Transverse colon (tissue), 4 donors: ENCODE results near the gene DUSP15. TPM values are rescaled to one million over a fixed set of nuclear protein-coding genes. Genes with fewer than 3 reads are reported as not detected.

ENCODE experiments used
- DNase-seq: peaks from one replicate; pipeline ENCODE4 v3.0.0-alpha.2; 2019
- H3K27ac ChIP-seq, 4 donors: fragments of 200-600 bp; sonication (generic); 2 replicates each; pipeline ENCODE4 v1.5.1; 2016 to 2018; ENCODE audit warnings: inconsistent platforms in 4 of 4
- H3K27me3 ChIP-seq: fragments of 200-600 bp; sonication (generic); 2 replicates; pipeline ENCODE4 v1.5.1; 2017; ENCODE audit warnings: inconsistent platforms
- H3K36me3 ChIP-seq, 4 donors: fragments of 200-600 bp; sonication (generic); 2 replicates each; pipeline ENCODE4 v1.5.1; 2017 to 2019; ENCODE audit warnings: inconsistent platforms in 4 of 4
- H3K4me1 ChIP-seq, 4 donors: fragments of 200-600 bp; sonication (generic); 2 replicates each; pipeline ENCODE4 v1.5.1; 2017 to 2020; ENCODE audit warnings: inconsistent platforms in 4 of 4
- H3K4me3 ChIP-seq, 4 donors: fragments of 200-600 bp; sonication (generic); 1 replicate in 1 of 4; 2 replicates in 3 of 4; pipeline versions ENCODE4 v1.5.1 to v1.6.1; 2017 to 2019; ENCODE audit warnings: inconsistent platforms in 4 of 4
- H3K9me3 ChIP-seq, 2 donors: fragments of 200-600 bp; sonication (generic); 2 replicates each; pipeline ENCODE4 v1.5.1; 2017 to 2019; ENCODE audit warnings: inconsistent platforms in 2 of 2
- CTCF ChIP-seq, 5 experiments: fragments of 200-600 bp in 3 of 5; fragments of 450-650 bp in 2 of 5; sonication (generic) in 3 of 5; IDR thresholded peaks; 1 replicate in 2 of 5; 2 replicates in 3 of 5; pipeline ENCODE4 v1.5.1; 2016 to 2017; ENCODE audit warnings: antibody characterized with exemption in 5 of 5, inconsistent platforms in 3 of 5, mild to moderate bottlenecking in 2 of 5, moderate library complexity in 1 of 5
- EP300 ChIP-seq: sonication (generic); formaldehyde crosslinking; IDR thresholded peaks from one replicate; pipeline ENCODE4 v1.6.1; 2017; ENCODE audit warnings: antibody characterized with exemption, low read depth
- POLR2A ChIP-seq: fragments of 450-650 bp; IDR thresholded peaks from one replicate; pipeline ENCODE4 v1.6.1; 2016; ENCODE audit warnings: antibody characterized with exemption, mild to moderate bottlenecking, moderate library complexity
- POLR2AphosphoS5 ChIP-seq, 3 donors: sonication (generic); formaldehyde crosslinking; IDR thresholded peaks; one replicate each; pipeline ENCODE4 v1.6.1; 2016; ENCODE audit warnings: antibody characterized with exemption in 3 of 3
- WGBS, 2 donors: methylation state at CpG; one replicate each; pipeline ENCODE4 v1.1.5; 2018; ENCODE audit warnings: low coverage in 1 of 2; 5-methylcytosine and 5-hydroxymethylcytosine counted together
- in situ Hi-C, 4 donors: fragments of 200-750 bp; cut with MboI; loops; one replicate each; pipeline versions ENCODE4 v1.15.0 to v1.15.1; 2017; ENCODE audit warnings: low sequenced_read_pairs in 3 of 4, low pct_ligation_motif_present in 1 of 4, low pct_unique_long_range_greater_than_20kb in 1 of 4
- intact Hi-C: fragments of 100-400 bp; cut with DNase I; formaldehyde crosslinking; loops from one replicate; pipeline ENCODE4 v1.15.1; 2023; ENCODE audit warnings: low total_unique reads
- total RNA-seq, 4 donors: library from RNA; depleted of rRNA; stranded (reverse); fragments of >200 nt; gene quantifications; one replicate each; pipeline ENCODE4 v1.1.0, GENCODE V29; 2016

DUSP15 gene
- total RNA-seq, 4 donors from 2014 or later = 1.1 TPM; not detected in 3

- in situ Hi-C loops = no loop called here
- Histone ChIP-seq H3K4me3 (no peak overlapping the region), H3K36me3 (no peaks in the 10 kb centered on the region), H3K27me3 (no peaks in the 10 kb centered on the region), H3K27ac (no peak overlapping the region), H3K4me1 (peaks cover 0 to 9% (median 4%) of the 10 kb centered on the region in 4 donors), H3K9me3 (no peaks in the 10 kb centered on the region)
- TF ChIP-seq POLR2A (no peak), CTCF (IDR thresholded peaks at IDR 0.05) (no peak), EP300 (no peak), POLR2AphosphoS5 (IDR thresholded peaks at IDR 0.05) (no peak)
- DNase-seq = no peak
- intact Hi-C loops = loop anchor here (10.0 kb wide), 1 partner anchor 208 kb away; no protein-coding TSS in a partner anchor
- WGBS, 2 donors = 67 to 68% methylated on average over 2 of the region's 2 CpGs
These were observed 43.3 kb downstream of the DUSP15 start for GRCh38 chr20:31827059-31827458.

GRCh38 chr20:31826074-31826473 lies 44.3 kb downstream of the DUSP15 start:
- intact Hi-C loops (loop anchor here (10.0 kb wide), 1 partner anchor 209 kb away; no protein-coding TSS in a partner anchor), in situ Hi-C loops (no loop called here)
- H3K36me3 ChIP-seq = no peaks in the 10 kb centered on the region
- H3K4me3 ChIP-seq = no peak overlapping the region
- H3K9me3 ChIP-seq = no peaks in the 10 kb centered on the region
- no peak for TF ChIP-seq EP300
- TF ChIP-seq CTCF (IDR thresholded peaks at IDR 0.05) = no peak
- TF ChIP-seq POLR2A = no peak
- TF ChIP-seq POLR2AphosphoS5 (IDR thresholded peaks at IDR 0.05) = no peak
- no peak for DNase-seq
- no peaks in the 10 kb centered on the region for H3K27me3 ChIP-seq
- H3K27ac ChIP-seq = no peak overlapping the region
- WGBS, 2 donors = 90 to 100% methylated on average over 1 to 5 of the region's 5 CpGs
- peaks cover 0 to 9% (median 4%) of the 10 kb centered on the region in 4 donors for H3K4me1 ChIP-seq

- TF ChIP-seq POLR2AphosphoS5 (IDR thresholded peaks at IDR 0.05) (no peak), EP300 (no peak), POLR2A (no peak)
- H3K36me3 ChIP-seq = no peaks in the 10 kb centered on the region
- peaks cover 0 to 9% (median 4%) of the 10 kb centered on the region in 4 donors for H3K4me1 ChIP-seq
- intact Hi-C loops = loop anchor here (10.0 kb wide), 1 partner anchor 210 kb away; no protein-coding TSS in a partner anchor
- no peaks in the 10 kb centered on the region for H3K9me3 ChIP-seq
- no peak overlapping the region for H3K4me3 ChIP-seq
- H3K27me3 ChIP-seq = no peaks in the 10 kb centered on the region
- H3K27ac ChIP-seq = no peak overlapping the region
- in situ Hi-C loops = no loop called here
- WGBS, 2 donors = 71 to 76% methylated on average over 3 to 14 of the region's 14 CpGs
- DNase-seq = no peak
These were observed 45.6 kb downstream of the DUSP15 start for GRCh38 chr20:31824554-31825313.

GRCh38 chr20:31824125-31824485 lies 46.2 kb downstream of the DUSP15 start:
- 88% methylated on average over 4 of the region's 4 CpGs; no CpG with 5 or more reads in 1 of the 2 donors for WGBS, 2 donors
- no peak for DNase-seq
- H3K27me3 ChIP-seq = no peaks in the 10 kb centered on the region
- H3K4me1 ChIP-seq = peaks cover 0 to 9% (median 4%) of the 10 kb centered on the region in 4 donors
- no peak overlapping the region for H3K4me3 ChIP-seq
- in situ Hi-C loops (no loop called here), intact Hi-C loops (loop anchor here (10.0 kb wide), 1 partner anchor 211 kb away; no protein-coding TSS in a partner anchor)
- H3K27ac ChIP-seq = no peak overlapping the region
- TF ChIP-seq POLR2AphosphoS5 (IDR thresholded peaks at IDR 0.05) (no peak), CTCF (IDR thresholded peaks at IDR 0.05) (no peak), POLR2A (no peak), EP300 (no peak)
- no peaks in the 10 kb centered on the region for H3K9me3 ChIP-seq
- H3K36me3 ChIP-seq = no peaks in the 10 kb centered on the region
